Sciatic nerve (tissue), 2 donors: ENCODE data around the gene LCAT. TPM values are rescaled to one million over a fixed set of nuclear protein-coding genes. Genes with fewer than 3 reads are reported as not detected.

Source experiments
- ATAC-seq: fragments of 200-7000 bp; cut with Tn5 transposase; one replicate; pipeline ENCODE4 v1.9.1; 2020; ENCODE audit warnings: mild to moderate bottlenecking, moderate library complexity
- DNase-seq: peaks from one replicate; pipeline ENCODE4 v3.0.0-alpha.2; 2020; ENCODE audit warnings: low spot score
- intact Hi-C: fragments of 100-400 bp; cut with DNase I; formaldehyde crosslinking; loops from one replicate; pipeline ENCODE4 v1.14.2; 2022
- total RNA-seq: library from RNA; stranded (reverse); fragmentation: NEBNext Ultra II Directional; extraction: Animal tissue kit (Norgen Biotek cat#: 25700); gene quantifications from one replicate; pipeline ENCODE4 v1.2.1, GENCODE V29; 2021
- donor health status: DM: no; HTN: no; CAD: no.
- donor health status: DM: no; HTN: no; CAD: no.

The LCAT gene
- total RNA-seq, 1 donor from 2014 or later: 46.2 TPM

- intact Hi-C loops: no loop called here
- ATAC-seq: peak; percentile 46
- DNase-seq: peak; percentile 73
Measured at GRCh38 chr16:67936124-67936879, 7.6 kb downstream of the LCAT start, which contains the start of gene PSMB10. PSMB10 (minus strand) TSS chr16:67936850; CDS start chr16:67936749, 101 bp downstream.

- intact Hi-C loops: no loop called here
- peak; percentile 95 for ATAC-seq
- peak; percentile 95 for DNase-seq
Measured at GRCh38 chr16:67935402-67936123, 8.4 kb downstream of the LCAT start.

- DNase-seq (no peak), ATAC-seq (peak; percentile 13)
- intact Hi-C loops: no loop called here
Measured at GRCh38 chr16:67935101-67935401, 8.9 kb downstream of the LCAT start.

- DNase-seq: peak; percentile 64
- intact Hi-C loops: no loop called here
- ATAC-seq: peak; percentile 2
Measured at GRCh38 chr16:67934306-67935100, 9.4 kb downstream of the LCAT start.

GRCh38 chr16:67933805-67934204 lies 10.1 kb downstream of the LCAT start:
- DNase-seq (no peak), ATAC-seq (no peak)
- intact Hi-C loops: no loop called here

GRCh38 chr16:67932462-67932840 lies 11.5 kb downstream of the LCAT start:
- ATAC-seq: no peak
- no peak for DNase-seq
- intact Hi-C loops: no loop called here

GRCh38 chr16:67931712-67932461 lies 12.0 kb downstream of the LCAT start, which contains the start of gene CTRL:
CTRL (minus strand) TSS chr16:67931862; CDS start chr16:67931852, 10 bp downstream.
- DNase-seq (no peak), ATAC-seq (no peak)
- intact Hi-C loops: no loop called here

- no peak for ATAC-seq
- intact Hi-C loops: no loop called here
- peak; percentile 56 for DNase-seq
Measured at GRCh38 chr16:67930678-67931211, 13.2 kb downstream of the LCAT start.

- DNase-seq (no peak), ATAC-seq (no peak)
- intact Hi-C loops: no loop called here
Measured at GRCh38 chr16:67930191-67930590, 13.7 kb downstream of the LCAT start.

- intact Hi-C loops: loop anchor here (5.0 kb wide), 1 partner anchor 46 kb away; the partner anchor contains the start of gene NRN1L
- ATAC-seq (peak; percentile 75), DNase-seq (peak; percentile 85)
Measured at GRCh38 chr16:67928561-67929364, 15.2 kb downstream of the LCAT start.

- intact Hi-C loops: loop anchor here (5.0 kb wide), 1 partner anchor 46 kb away; the partner anchor contains the start of gene NRN1L
Measured at GRCh38 chr16:67928147-67928546, 15.8 kb downstream of the LCAT start.

GRCh38 chr16:67927131-67927941 lies 16.6 kb downstream of the LCAT start:
- intact Hi-C loops: loop anchor here (5.0 kb wide), 1 partner anchor 45 kb away; the partner anchor contains the start of gene NRN1L
- DNase-seq (no peak), ATAC-seq (no peak)

More at GRCh38 chr16:67928147-67928546, 15.8 kb downstream of the LCAT start:
- ATAC-seq (peak; percentile 1), DNase-seq (no peak)

- DNase-seq: no peak
- intact Hi-C loops: loop anchor here (5.0 kb wide), 1 partner anchor 44 kb away; the partner anchor contains the start of gene NRN1L
- ATAC-seq: peak; percentile 40
Measured at GRCh38 chr16:67926181-67926750, 17.7 kb downstream of the LCAT start.

- ATAC-seq (no peak), DNase-seq (no peak)
- intact Hi-C loops: no loop called here
Measured at GRCh38 chr16:67924140-67924906, 19.6 kb downstream of the LCAT start.

- DNase-seq: peak; percentile 56
- ATAC-seq: no peak
- intact Hi-C loops: no loop called here
Measured at GRCh38 chr16:67923414-67924116, 20.4 kb downstream of the LCAT start.
